GM19438 (cell line): Measurements from ENCODE around the gene TMEM121.

ENCODE experiments used
- ATAC-seq: cut with Tn5 transposase; IDR thresholded peaks from one replicate; pipeline ENCODE4 v1.9.1; 2021; ENCODE audit warnings: low read depth; ENCODE audit not compliant: unreplicated experiment

Gene TMEM121

GRCh38 chr14:105527381-105527825, 1.0 kb downstream of the TMEM121 start:
- ATAC-seq, result no peak

GRCh38 chr14:105527826-105528585, 1.6 kb downstream of the TMEM121 start:
- ATAC-seq, result no peak

- ATAC-seq, result no peak
Measured at GRCh38 chr14:105528586-105529318, 2.4 kb downstream of the TMEM121 start.

GRCh38 chr14:105529319-105529568, 2.9 kb downstream of the TMEM121 start:
- ATAC-seq, result no peak

- no peak for ATAC-seq
Measured at GRCh38 chr14:105529569-105530284, 3.3 kb downstream of the TMEM121 start.

GRCh38 chr14:105530285-105531087, 4.1 kb downstream of the TMEM121 start:
- ATAC-seq, result no peak

GRCh38 chr14:105531088-105531893, 4.9 kb downstream of the TMEM121 start:
- no peak for ATAC-seq

- ATAC-seq, result no peak
Measured at GRCh38 chr14:105531894-105532623, 5.7 kb downstream of the TMEM121 start.

GRCh38 chr14:105532735-105533141, 6.4 kb downstream of the TMEM121 start:
- no peak for ATAC-seq

GRCh38 chr14:105533391-105533790, 7.0 kb downstream of the TMEM121 start:
- ATAC-seq, result no peak

GRCh38 chr14:105533811-105534498, 7.6 kb downstream of the TMEM121 start:
- no peak for ATAC-seq

- ATAC-seq, result no peak
Measured at GRCh38 chr14:105534586-105534985, 8.2 kb downstream of the TMEM121 start.

GRCh38 chr14:105536051-105536450, 9.7 kb downstream of the TMEM121 start:
- ATAC-seq, result no peak

- no peak for ATAC-seq
Measured at GRCh38 chr14:105536691-105537579, 10.6 kb downstream of the TMEM121 start.

GRCh38 chr14:105537580-105538474, 11.4 kb downstream of the TMEM121 start:
- no peak for ATAC-seq

- no peak for ATAC-seq
Measured at GRCh38 chr14:105538481-105539049, 12.2 kb downstream of the TMEM121 start.
